ENCODE data around the gene CYB5R4.
"Not testable (repeated sequence)": the region's sequence is repeated elsewhere in the genome, so short reads cannot be mapped to it uniquely, and the experiment has no call there.

CYB5R4 gene

DNA sequence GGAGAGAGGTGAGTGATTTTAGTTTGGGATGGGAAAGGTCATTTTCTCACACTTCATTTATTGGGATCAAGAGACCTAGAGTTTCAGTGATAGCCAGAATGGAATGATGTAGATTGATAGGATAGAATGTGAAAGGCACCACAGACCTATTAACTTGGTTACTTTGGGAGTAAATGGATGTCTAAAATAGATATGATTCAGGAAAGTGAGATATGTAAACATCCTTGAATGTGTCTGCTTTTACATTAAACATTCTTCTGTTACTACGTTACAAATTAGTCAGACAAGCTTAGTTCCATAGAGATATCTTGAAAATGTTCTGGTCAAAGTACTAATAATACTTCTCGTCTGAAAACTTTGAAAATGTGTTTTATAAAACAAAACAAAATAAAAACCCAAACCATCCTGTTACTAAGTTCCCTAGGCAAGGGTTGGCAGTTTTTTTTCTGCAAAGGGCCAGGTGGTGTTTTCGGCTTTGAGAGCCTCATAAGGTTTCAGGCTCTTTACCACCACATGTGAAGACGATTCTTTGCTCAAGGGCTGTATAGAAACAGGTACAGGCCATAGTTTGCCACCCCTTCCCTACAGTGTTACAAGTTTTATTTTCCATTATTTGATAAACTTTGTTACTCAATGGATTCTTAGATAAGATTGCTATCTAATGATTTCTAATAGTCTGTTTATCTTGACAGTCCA lies 3.4 kb downstream of the CYB5R4 start:
- no peak for DNase-seq (ENCODE audit: low read depth in 2 of 2, low spot score in 1 of 2)

DNA sequence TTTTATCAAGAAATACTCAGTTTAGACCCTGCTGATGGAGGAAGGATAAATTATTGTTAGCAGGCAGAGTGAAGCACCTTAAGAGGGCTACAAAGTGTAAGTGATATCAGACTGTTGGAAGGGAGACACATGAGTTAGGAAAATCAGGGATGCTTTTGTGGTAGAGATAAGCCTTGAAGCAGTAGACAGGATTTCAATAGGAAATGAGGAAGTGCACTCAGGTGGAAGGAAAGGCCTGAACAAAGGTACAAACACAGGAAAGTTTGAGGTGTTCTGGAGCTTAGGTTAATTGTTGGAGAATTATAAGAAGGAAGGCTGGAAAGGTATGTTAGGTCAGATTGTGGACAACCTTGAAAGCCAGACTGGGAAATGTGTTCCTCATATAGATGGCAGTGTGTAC lies 7.6 kb downstream of the CYB5R4 start:
- DNase-seq (ENCODE audit: low read depth in 2 of 2, low spot score in 1 of 2) = no peak

DNA sequence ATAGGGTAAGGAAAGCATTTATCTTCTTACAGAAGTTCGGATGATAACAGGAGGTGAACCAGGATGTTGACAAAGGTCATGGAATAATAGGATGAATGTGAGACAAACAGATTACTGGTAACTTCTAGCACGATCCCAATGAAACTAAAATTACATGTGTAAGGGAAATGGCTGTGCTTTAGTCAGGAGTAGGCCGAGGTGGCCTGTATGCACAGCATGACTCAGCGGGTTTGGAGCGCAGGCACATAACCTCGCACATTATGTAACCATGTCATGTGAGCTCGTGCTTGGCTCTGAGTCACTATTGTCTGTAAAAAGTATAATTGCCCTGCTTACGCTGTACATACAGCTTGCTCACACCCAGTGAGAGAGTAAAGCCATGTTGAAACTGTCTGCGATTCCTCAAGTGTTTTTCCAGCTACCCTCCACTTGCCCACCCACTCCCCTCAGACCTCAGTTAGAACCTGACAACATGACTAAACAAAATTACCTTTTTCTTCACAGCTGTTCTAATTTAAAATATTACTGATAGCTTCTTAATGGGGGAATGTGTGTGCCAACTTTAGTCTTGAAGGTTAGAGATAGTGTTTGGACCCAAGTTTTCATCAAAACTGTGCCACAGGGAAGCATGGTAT lies 8.2 kb downstream of the CYB5R4 start:
- no peak for DNase-seq (ENCODE audit: low read depth in 2 of 2, low spot score in 1 of 2)

DNA sequence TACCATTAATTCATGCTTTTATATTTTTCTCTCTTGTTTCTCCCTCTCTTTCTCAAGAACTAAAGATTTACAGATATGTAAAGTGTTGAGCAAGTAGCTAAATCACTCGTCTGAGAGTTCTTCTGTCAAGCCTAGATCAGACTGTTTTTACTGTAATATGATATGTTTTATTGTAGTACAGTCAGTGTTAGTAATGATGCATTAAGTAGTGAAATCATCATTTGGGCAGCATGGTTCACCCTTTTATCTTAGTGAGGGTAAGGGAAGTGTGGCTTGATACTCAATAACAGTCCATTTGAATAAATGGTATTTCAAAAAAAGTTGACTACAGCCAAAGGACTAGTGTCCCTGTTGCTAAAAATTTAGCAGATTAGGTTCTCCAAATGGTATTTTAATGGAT lies 9.2 kb downstream of the CYB5R4 start:
- no peak for DNase-seq (ENCODE audit: low read depth in 2 of 2, low spot score in 1 of 2)

DNA sequence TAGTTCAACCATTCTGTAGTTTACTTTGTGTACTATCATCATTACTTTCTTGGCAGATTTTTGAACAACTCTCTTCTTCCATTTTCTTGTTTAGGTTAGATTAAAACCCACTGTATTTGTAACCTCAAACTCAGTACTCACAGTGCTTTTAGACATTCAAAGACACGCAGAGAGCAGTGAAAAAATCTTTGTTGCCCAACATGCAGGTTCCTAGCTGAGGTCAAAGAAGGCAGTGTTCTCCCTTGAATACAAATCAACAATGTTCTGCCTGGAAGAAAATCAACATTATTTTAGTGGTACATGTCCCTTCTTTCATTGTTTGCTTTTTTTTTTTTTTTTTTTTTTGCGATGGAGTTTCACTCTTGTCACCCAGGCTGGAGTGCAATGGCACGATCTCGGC lies 11.2 kb downstream of the CYB5R4 start:
- DNase-seq (ENCODE audit: low read depth in 2 of 2, low spot score in 1 of 2) = no peak

DNA sequence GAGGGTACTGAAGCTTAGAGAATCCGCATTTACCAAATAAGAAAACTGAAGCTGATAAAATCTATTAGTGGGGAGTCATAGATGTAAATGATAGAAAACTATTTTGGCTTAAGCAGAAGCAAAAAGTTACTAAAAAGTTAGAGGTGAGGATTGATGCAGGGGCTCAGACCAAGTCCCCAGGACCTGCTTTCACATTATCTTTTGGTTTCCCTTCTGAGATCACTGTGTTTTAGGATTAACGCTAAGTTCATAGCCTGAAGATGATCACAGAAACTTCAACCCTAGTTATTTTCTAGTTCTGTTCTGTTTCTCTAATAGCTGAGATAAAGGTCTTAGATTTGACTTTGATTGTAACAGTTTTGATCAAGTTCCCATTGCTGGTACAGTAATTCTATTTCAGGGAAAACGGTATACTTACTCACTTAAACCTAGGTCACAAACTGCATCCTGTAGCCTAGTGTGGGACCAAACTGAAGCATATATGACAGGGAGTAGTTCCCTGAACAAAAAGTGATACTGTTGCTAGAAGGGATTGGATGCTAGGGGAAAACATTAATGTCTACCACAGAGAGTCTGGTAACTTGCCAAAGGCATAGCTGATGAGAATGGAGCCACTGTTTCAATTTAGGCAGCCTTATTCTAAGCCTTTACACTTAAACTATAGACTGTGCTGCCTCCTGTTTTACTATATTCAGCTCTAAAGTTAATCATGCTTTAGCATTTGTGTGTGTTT lies 13.1 kb downstream of the CYB5R4 start:
- DNase-seq (ENCODE audit: low read depth in 2 of 2, low spot score in 1 of 2) = no peak

DNA sequence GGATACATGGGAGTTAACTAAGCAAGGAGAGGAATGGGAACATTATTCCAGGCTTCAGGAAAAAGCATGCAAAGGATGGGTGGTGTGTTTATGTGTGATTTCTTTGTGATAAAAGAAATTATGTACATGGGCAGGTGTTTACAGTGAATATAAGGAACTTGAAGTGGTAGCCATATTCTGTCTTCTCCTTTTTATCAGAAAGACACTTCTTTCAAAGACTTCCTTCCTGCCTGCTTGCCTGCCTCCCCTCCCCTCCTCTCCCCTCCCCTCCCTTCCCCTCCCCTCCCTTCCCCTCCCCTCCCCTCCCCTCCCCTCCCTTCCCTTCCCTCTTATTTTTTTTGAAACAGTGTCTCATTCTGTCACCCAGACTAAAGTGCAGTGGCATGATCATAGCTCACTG lies 14.4 kb downstream of the CYB5R4 start:
- DNase-seq (ENCODE audit: low read depth in 2 of 2, low spot score in 1 of 2) = no peak

DNA sequence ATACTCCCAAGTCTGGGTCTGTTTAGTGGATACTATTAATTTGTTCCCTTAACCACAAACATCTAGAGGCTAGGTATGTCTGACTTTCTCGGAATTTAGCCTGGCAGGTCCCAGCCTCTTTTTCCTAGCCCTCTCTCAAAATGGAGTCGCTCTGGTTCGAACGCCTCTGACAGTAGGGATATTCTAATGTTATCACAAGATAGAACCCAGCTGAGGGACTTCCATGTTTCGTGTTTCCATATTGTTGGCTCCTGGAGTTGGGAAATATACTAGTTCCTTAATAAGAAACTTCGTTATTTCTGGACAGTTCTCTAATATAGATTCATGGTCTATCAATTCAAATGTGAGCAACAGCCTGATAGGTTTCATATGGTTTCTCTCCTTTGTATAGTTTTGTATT lies 16.4 kb downstream of the CYB5R4 start:
- DNase-seq (ENCODE audit: low read depth in 2 of 2, low spot score in 1 of 2) = no peak

DNA sequence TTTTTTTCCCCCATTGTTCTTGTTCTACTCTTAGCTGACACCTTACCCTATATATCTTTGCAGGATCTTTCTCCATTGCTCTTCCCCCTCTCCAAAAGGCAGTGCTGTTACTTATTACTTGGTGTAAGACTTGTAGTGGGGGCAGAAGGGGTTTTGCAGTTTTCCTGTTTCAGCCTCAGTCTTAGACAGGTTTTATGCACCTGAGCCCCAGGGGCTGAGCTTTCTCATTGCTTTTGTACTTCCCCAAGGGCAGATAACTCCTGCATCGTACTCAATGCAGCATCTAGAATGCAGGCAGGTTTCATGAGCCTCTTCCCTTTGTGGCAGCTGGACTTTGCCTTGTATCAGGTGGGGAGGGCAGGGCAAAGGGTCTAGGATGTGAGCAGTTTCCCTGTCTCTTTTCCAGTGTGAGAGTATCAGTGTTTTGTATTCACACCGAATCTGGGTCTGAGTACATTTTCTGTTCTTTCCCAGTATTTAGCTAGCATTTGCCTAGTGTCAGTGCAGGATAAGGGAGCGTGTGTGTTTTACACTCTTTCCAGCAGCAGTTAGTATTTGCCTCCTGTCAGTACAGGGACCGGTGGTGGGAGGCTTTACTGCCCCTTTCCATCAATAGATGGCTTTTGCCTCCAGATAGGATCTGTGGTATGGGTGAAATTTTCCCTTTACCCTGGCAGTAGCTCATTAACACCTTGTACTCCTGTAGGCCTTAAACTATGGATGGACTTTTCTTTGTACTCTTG lies 19.6 kb downstream of the CYB5R4 start:
- DNase-seq (ENCODE audit: low read depth in 2 of 2, low spot score in 1 of 2) = no peak

DNA sequence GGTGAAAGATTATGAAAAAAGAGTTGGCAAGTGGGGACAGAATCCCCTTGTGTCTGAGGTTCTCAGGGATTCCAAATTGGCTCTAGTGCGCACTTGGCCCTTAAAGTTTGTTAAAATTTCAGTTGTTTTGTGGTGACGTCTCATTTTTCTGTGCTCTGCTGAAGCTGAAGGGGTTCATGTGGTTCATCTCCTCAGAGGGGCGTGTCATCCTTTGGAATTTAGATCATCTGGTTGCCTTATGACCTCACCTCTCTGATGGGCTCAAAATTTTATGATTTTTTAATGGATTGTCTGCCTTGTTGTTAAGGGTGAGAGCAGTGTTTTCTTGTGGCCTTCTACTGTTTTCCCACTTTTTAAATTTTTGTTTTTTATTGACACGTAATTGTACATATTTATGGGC lies 20.3 kb downstream of the CYB5R4 start:
- DNase-seq (ENCODE audit: low read depth in 2 of 2, low spot score in 1 of 2) = no peak

DNA sequence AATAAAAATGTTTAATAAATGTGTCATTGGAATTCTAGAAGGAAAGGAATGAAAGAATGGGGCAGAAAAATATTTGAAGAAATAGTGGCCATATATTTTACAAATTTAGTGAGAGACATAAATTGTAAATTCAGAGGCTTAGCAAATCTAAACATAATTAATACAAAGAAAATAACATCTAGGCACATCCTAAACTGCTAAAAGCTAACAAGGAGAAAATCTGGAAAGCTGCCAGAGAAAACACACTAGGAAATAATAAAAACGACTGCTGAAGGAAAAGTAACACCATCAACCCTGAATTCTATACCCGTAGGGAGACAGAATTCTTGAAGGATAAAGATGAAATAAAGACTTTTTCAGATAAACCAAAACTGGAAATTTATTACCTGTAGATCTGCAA lies 23.8 kb downstream of the CYB5R4 start:
- DNase-seq (ENCODE audit: low read depth in 2 of 2, low spot score in 1 of 2) = no peak

DNA sequence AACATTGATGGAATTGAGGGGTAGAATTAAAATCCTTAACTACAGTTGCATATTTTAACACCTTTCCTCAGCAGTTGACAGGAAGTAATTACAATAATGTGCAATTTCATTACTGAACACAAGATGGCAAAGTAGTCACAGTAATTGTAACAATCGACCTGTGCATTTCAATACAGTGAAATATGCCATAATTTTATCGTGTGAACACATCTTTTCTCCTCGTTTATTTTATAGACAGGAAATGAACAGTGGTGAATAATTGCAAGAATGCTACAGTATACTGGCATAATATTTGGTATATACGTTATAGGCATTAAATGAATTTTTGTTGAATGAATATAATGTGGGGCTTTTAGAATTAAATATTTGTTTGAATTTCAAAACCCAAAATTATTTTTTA lies 25.0 kb downstream of the CYB5R4 start:
- DNase-seq (ENCODE audit: low read depth in 2 of 2, low spot score in 1 of 2) = no peak

DNA sequence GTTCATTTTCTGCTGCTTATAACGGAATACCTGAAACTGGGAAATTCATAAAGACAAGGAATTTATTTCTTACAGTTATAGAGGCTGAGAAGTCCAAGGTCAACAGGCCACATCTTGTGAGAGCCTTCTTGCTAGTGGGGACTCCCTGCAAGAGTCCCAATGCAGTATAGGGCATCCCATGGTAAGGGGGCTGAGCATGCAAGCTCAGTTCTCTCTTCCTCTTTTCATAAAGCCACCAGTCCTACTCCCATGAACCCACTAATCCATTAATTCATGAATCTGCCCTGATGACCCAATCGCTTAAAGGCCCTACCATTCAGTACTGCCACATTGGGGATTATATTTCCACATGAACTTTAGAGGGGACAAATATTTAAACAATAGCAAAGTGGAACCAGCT lies 26.5 kb downstream of the CYB5R4 start:
- no peak for DNase-seq (ENCODE audit: low read depth in 2 of 2, low spot score in 1 of 2)

DNA sequence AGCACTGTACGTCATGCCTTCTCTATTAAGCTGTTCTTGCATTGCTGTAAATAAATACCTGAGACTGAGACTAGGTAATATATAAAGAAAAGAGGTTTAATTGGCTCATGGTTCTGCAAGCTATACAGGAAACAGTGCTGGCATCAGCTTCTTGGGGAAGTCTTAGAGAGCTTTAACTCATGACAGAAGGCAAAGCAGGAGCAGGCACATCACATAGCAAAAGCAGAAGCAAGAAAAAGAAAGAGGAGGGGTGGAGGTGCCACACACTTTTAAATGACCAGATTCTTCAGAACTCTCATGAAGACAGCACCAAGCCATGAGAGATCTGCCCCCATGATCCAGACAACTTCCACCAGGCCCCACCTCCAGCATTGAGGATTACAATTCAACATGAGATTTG lies 30.1 kb downstream of the CYB5R4 start:
- DNase-seq (ENCODE audit: low read depth in 2 of 2, low spot score in 1 of 2) = no peak

DNA sequence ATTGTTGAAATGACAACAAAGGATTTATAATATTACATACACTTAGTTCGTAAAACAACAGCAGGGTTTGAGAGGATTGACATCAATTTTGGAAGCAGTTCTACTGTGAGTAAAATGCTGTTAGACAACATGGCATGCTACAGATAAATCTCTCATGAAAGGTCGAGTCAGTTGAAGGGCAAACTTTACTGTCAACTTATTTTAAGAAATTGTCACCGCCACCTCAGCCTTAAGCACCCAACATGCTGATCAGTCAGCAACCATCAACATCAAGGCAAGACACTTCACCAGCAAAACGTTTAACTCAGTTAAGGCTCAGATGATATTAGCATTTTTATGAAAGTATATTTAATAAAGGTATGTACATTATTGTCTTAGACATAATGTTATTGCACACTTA lies 31.0 kb downstream of the CYB5R4 start:
- DNase-seq (ENCODE audit: low read depth in 2 of 2, low spot score in 1 of 2) = no peak

DNA sequence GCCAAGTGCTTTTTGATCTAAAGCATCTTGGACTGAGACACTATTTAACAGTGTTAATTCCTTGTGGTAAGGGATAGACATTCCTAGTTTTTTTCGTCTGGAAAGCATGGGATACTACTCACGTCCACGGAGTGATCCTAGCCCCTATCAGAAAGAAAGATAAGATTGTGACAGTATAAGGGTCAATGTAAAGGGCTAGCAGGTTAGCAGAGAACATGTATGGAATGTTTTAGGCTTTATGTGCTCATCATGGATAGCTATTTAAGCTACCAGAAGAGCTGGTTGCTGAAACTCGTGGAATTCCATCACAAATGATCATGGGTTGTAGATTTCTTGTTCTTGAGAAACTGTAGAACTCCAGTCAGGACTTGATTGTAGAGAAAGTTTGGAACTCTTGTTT lies 32.1 kb downstream of the CYB5R4 start:
- no peak for DNase-seq (ENCODE audit: low read depth in 2 of 2, low spot score in 1 of 2)

DNA sequence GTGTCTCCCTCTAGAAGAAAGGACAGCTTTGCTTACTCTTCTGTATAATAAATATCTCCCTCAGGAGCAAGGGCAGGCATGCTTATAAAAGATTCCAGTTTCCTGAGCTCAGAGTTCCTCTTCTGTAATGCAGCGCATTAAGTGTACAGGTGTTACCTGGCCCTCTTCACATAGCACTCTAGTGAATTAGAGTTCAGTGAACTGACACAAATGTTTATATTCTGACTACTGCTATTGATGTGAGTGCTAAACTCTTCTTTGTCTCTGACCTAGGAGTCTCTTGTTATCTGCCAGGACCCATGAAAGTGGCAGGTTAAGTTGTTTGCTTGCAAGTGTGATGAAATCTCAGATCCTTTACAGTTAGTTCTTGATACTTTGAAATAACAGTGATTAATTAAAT lies 33.5 kb downstream of the CYB5R4 start:
- DNase-seq (ENCODE audit: low read depth in 2 of 2, low spot score in 1 of 2) = no peak

DNA sequence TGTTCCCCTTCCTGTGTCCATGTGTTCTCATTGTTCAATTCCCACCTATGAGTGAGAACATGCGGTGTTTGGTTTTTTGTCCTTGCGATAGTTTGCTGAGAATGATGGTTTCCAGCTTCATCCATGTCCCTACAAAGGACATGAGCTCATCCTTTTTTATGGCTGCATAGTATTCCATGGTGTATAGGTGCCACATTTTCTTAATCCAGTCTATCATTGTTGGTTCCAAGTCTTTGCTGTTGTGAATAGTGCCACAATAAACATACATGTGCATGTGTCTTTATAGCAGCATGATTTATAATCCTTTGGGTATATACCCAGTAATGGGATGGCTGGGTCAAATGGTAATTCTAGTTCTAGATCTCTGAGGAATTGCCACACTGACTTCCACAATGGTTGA lies 37.6 kb downstream of the CYB5R4 start:
- DNase-seq (ENCODE audit: low read depth in 2 of 2, low spot score in 1 of 2) = not testable (repeated sequence)

DNA sequence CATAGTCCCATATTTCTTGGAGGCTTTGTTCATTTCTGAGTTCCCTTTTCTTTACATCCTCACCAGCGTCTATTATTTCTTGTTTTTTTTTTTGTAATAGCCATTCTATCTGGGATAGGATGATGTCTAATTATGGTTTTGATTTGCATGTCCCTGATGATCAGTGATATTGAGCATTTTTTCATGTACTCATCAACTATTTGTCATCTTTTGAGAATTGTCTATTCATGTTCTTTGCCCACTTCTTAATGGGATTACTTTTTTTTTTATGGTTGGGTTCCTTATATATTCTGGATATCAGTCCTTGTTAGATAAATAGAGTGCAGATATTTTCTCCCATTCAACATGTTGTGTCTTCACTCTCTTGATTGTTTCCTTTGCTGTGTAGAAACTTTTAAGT lies 42.1 kb downstream of the CYB5R4 start:
- no peak for DNase-seq (ENCODE audit: low read depth in 2 of 2, low spot score in 1 of 2)

DNA sequence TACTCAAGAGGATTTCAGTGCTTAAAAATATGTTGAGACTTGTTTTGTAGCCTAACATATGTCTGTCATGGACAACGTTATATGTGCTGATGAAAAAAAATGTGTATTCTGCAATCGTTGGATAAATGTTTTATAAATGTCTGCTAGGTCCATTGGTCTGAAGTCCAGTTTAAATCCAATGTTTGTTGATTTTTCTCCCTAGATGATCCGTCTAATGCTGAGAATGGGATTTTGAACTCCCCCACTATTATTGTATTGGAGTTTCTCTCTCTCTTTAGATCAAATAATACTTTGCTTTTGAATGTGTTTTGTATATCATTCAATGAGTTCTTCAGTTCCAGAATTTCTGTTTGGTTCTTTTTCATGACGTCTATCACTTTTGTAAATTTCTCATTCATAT lies 44.9 kb downstream of the CYB5R4 start:
- DNase-seq (ENCODE audit: low read depth in 2 of 2, low spot score in 1 of 2) = no peak

DNA sequence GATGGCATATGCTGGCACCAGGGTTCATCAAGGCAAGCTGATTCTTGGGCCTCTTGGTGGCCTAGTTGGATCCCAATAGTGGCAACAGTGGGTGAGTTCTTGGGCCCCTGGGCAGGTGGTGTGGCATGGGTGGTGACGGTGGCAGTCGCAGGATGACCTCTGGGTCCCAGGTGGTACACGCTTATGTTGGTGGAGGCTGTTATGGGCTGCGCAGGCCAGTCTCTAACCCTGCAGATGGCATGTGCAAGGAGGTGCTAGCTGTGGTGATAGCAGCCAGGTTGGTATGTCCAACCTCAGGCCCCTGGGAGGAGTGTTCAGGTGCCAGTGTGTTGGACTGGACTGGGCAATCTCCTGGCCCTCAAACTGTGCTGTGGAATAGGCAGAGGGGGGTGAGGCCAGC lies 46.2 kb downstream of the CYB5R4 start:
- DNase-seq (ENCODE audit: low read depth in 2 of 2, low spot score in 1 of 2) = no peak

Data from stimulated activated CD8-positive, alpha-beta memory T cell treated with anti-CD3 and anti-CD28 coated beads, Interleukin-4, amount 100 ng/mL, for 1 hour (primary cell).